Measurements from ENCODE around the gene FST. TPM values are rescaled to one million over a fixed set of nuclear protein-coding genes. Genes with fewer than 3 reads are reported as not detected.

Gene FST
- total and polyA plus RNA-seq, 2 of the 13 experiments (the other 11 are each of a cell fraction or from before 2014, with no cell fraction given), result 38.6 to 136 TPM

DNA sequence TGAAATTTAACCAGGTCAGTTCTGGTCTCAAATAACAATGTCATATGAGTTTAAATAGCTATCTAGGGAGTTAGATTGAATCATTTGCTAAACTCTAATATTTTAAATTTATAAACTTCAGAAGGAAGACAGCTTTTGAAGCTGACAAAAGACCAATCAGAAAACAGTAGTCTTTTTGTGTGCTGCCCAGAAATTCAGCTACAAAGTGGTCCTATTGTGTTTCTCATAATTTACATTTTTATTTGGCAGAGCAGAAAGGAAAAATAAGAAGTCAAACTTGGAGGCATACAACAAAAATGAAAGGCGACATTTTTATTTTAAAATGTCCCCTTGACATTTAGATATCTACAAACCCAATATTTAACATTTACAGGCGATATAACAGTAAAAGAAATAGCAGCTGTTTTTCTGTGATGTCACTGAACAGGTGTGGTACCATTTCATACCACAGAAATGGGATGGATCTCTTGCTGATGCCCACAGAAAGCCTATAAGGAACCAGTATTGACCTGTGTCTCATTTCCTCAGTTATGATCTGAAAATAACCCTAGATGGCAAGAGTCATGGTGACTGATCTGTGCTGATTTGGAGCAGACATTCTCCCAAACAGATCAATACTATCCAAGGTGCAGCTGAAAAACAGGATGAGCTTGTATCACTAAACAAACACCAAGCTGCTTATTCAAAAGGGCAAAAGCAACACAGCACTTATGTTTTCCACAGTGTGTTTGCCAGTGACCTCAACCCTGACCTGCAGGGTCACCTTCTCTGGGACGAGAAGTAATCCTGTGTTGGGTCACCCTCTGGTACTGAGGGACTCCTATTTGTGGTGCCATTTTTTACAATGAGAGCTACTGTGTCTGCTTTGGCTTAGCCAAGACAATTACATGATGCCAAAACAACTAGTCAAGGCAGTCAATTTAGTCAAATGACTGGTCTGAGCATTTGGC, 3.6 kb upstream of the FST start (continued):
- TF ChIP-seq, protein P1, sequence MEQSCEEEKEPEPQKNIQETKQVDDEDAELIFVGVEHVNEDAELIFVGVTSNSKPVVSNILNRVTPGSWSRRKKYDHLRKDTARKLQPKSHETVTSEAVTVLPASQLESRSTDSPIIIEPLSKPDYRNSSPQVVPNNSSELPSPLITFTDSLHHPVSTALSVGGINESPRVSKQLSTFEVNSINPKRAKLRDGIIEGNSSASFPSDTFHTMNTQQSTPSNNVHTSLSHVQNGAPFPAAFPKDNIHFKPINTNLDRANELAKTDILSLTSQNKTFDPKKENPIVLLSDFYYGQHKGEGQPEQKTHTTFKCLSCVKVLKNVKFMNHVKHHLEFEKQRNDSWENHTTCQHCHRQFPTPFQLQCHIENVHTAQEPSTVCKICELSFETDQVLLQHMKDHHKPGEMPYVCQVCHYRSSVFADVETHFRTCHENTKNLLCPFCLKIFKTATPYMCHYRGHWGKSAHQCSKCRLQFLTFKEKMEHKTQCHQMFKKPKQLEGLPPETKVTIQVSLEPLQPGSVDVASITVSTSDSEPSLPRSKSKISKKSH (CRISPR knock-in tag; IDR thresholded peaks at IDR 0.05; ENCODE audit: borderline replicate concordance), result no peak
- TF ChIP-seq GATAD2A (CRISPR knock-in tag; IDR thresholded peaks at IDR 0.05) (peak; percentile 100), ZFAT (CRISPR knock-in tag; conservative IDR thresholded peaks at IDR 0.05) (no peak), HNRNPH1 (optimal IDR thresholded peaks at IDR 0.05; ENCODE audit: low read depth, low read length) (no peak), ARHGAP35 (CRISPR knock-in tag; IDR thresholded peaks at IDR 0.05; ENCODE audit: borderline replicate concordance) (no peak; the same call in 1 of the 2 replicates), TMF1 (CRISPR knock-in tag; IDR thresholded peaks at IDR 0.05; ENCODE audit: low read depth) (peak; percentile 77; the same call in 1 of the 2 replicates), ZNF773 (CRISPR knock-in tag; IDR thresholded peaks at IDR 0.05; ENCODE audit: borderline replicate concordance) (no peak), ZNF563 (CRISPR knock-in tag; IDR thresholded peaks at IDR 0.05) (peak; percentile 39; the same call in 1 of the 2 replicates), ZNF446 (CRISPR knock-in tag; IDR thresholded peaks at IDR 0.05) (no peak), THAP9 (CRISPR knock-in tag; IDR thresholded peaks at IDR 0.05; ENCODE audit: borderline replicate concordance) (no peak), GMEB2 (CRISPR knock-in tag; IDR thresholded peaks at IDR 0.05; ENCODE audit: low read depth) (0 out of 2 replicates have a peak, but pooled peaks have one; percentile 22), ZNF678 (CRISPR knock-in tag; IDR thresholded peaks at IDR 0.05) (no peak), HES4 (CRISPR knock-in tag; IDR thresholded peaks at IDR 0.05; ENCODE audit: borderline replicate concordance) (no peak), ISX (CRISPR knock-in tag; conservative IDR thresholded peaks at IDR 0.05) (no peak), ZNF263 (CRISPR knock-in tag; IDR thresholded peaks at IDR 0.05) (peak; percentile 44; the same call in 1 of the 2 replicates), ZNF570 (CRISPR knock-in tag; IDR thresholded peaks at IDR 0.05; ENCODE audit: borderline replicate concordance) (no peak), ZNF616 (CRISPR knock-in tag; IDR thresholded peaks at IDR 0.05; ENCODE audit: low read depth) (no peak)
- TF ChIP-seq, protein P2, sequence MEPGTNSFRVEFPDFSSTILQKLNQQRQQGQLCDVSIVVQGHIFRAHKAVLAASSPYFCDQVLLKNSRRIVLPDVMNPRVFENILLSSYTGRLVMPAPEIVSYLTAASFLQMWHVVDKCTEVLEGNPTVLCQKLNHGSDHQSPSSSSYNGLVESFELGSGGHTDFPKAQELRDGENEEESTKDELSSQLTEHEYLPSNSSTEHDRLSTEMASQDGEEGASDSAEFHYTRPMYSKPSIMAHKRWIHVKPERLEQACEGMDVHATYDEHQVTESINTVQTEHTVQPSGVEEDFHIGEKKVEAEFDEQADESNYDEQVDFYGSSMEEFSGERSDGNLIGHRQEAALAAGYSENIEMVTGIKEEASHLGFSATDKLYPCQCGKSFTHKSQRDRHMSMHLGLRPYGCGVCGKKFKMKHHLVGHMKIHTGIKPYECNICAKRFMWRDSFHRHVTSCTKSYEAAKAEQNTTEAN (CRISPR knock-in tag; conservative IDR thresholded peaks at IDR 0.05), result peak; percentile 99
- TF ChIP-seq, protein P3, sequence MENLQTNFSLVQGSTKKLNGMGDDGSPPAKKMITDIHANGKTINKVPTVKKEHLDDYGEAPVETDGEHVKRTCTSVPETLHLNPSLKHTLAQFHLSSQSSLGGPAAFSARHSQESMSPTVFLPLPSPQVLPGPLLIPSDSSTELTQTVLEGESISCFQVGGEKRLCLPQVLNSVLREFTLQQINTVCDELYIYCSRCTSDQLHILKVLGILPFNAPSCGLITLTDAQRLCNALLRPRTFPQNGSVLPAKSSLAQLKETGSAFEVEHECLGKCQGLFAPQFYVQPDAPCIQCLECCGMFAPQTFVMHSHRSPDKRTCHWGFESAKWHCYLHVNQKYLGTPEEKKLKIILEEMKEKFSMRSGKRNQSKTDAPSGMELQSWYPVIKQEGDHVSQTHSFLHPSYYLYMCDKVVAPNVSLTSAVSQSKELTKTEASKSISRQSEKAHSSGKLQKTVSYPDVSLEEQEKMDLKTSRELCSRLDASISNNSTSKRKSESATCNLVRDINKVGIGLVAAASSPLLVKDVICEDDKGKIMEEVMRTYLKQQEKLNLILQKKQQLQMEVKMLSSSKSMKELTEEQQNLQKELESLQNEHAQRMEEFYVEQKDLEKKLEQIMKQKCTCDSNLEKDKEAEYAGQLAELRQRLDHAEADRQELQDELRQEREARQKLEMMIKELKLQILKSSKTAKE (CRISPR knock-in tag; IDR thresholded peaks at IDR 0.05; ENCODE audit: borderline replicate concordance), result peak; percentile 99

All from HepG2 (cell line).